Measurements from ENCODE around the gene DCLK2. TPM values are rescaled to one million over a fixed set of nuclear protein-coding genes. Genes with fewer than 3 reads are reported as not detected.

Gene DCLK2
- total and polyA plus RNA-seq, 9 donors, result 4.4 to 9.8 (median 7.2) TPM

DNA sequence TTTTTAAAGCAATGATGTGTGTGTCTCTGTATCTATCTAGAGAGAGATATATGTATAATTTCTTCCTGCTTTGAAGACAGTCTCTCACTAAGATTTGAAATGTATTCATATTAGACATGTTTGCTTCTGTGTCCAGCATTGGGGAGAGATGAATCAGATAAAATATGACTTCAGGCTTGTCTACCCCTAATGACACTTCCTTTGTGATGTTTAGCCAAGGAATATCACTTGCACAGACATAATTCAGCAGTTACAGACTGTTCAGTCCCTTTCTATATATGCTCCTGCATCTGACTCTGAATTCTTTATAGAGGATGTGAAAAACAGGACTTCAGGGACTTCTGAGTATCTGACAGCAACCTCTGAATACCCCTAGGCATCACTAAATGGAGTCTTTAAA, 158.4 kb downstream of the DCLK2 start:
- H3K27me3 ChIP-seq, result no peaks in the 10 kb centered on the region
- H3K27ac ChIP-seq, result no peak overlapping the region
- DNase-seq, result no peak
- no peaks in the 10 kb centered on the region for H3K9me3 ChIP-seq
- H3K4me3 ChIP-seq, result no peak overlapping the region
- H3K4me1 ChIP-seq (ENCODE audit: insufficient read depth), result no peaks in the 10 kb centered on the region
- H3K36me3 ChIP-seq, result no peaks in the 10 kb centered on the region
- intact Hi-C loops (cut with DNase I), result no loop called here
- TF ChIP-seq, protein P1, sequence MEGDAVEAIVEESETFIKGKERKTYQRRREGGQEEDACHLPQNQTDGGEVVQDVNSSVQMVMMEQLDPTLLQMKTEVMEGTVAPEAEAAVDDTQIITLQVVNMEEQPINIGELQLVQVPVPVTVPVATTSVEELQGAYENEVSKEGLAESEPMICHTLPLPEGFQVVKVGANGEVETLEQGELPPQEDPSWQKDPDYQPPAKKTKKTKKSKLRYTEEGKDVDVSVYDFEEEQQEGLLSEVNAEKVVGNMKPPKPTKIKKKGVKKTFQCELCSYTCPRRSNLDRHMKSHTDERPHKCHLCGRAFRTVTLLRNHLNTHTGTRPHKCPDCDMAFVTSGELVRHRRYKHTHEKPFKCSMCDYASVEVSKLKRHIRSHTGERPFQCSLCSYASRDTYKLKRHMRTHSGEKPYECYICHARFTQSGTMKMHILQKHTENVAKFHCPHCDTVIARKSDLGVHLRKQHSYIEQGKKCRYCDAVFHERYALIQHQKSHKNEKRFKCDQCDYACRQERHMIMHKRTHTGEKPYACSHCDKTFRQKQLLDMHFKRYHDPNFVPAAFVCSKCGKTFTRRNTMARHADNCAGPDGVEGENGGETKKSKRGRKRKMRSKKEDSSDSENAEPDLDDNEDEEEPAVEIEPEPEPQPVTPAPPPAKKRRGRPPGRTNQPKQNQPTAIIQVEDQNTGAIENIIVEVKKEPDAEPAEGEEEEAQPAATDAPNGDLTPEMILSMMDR (IDR thresholded peaks at IDR 0.05), result no peak
- no peak for TF ChIP-seq POLR2A (IDR thresholded peaks at IDR 0.05)
- no peak for TF ChIP-seq EP300 (IDR thresholded peaks at IDR 0.05)

- 16 to 18% (median 16%) methylated on average over 6 of the region's 6 CpGs for WGBS, 3 donors
- H3K27me3 ChIP-seq, result no peaks in the 10 kb centered on the region
- no peak overlapping the region for H3K27ac ChIP-seq
- H3K36me3 ChIP-seq, result no peaks in the 10 kb centered on the region
- H3K4me1 ChIP-seq (ENCODE audit: insufficient read depth), result no peaks in the 10 kb centered on the region
- no peak for DNase-seq
- no peak overlapping the region for H3K4me3 ChIP-seq
- TF ChIP-seq POLR2A (IDR thresholded peaks at IDR 0.05) (no peak), EP300 (IDR thresholded peaks at IDR 0.05) (no peak)
- TF ChIP-seq, protein P1 (IDR thresholded peaks at IDR 0.05), result no peak
- intact Hi-C loops (cut with DNase I), result no loop called here
- no peaks in the 10 kb centered on the region for H3K9me3 ChIP-seq
Measured at GRCh38 chr4:150237110-150237872, 159.0 kb downstream of the DCLK2 start.

GRCh38 chr4:150238591-150238990, 160.3 kb downstream of the DCLK2 start:
- no peaks in the 10 kb centered on the region for H3K27me3 ChIP-seq
- WGBS, 3 donors, result 96 to 100% (median 96%) methylated on average over 1 of the region's 1 CpG
- H3K36me3 ChIP-seq, result no peaks in the 10 kb centered on the region
- intact Hi-C loops (cut with DNase I), result no loop called here
- H3K4me3 ChIP-seq, result no peak overlapping the region
- H3K4me1 ChIP-seq (ENCODE audit: insufficient read depth), result no peaks in the 10 kb centered on the region
- no peaks in the 10 kb centered on the region for H3K9me3 ChIP-seq
- DNase-seq, result no peak
- no peak for TF ChIP-seq EP300 (IDR thresholded peaks at IDR 0.05)
- TF ChIP-seq, protein P1 (IDR thresholded peaks at IDR 0.05), result no peak
- TF ChIP-seq POLR2A (IDR thresholded peaks at IDR 0.05), result no peak
- H3K27ac ChIP-seq, result no peak overlapping the region

GRCh38 chr4:150240011-150240410, 161.8 kb downstream of the DCLK2 start:
- no peaks in the 10 kb centered on the region for H3K27me3 ChIP-seq
- intact Hi-C loops (cut with DNase I), result loop anchor here in 3 of 4 donors (5.0 to 10.0 kb wide), 2 partner anchors 228 to 235 kb away; no protein-coding TSS in a partner anchor
- no peaks in the 10 kb centered on the region for H3K9me3 ChIP-seq
- no peak for DNase-seq
- no peak overlapping the region for H3K27ac ChIP-seq
- H3K4me3 ChIP-seq, result no peak overlapping the region
- H3K4me1 ChIP-seq (ENCODE audit: insufficient read depth), result no peaks in the 10 kb centered on the region
- TF ChIP-seq EP300 (IDR thresholded peaks at IDR 0.05) (no peak), POLR2A (IDR thresholded peaks at IDR 0.05) (no peak)
- TF ChIP-seq, protein P1 (IDR thresholded peaks at IDR 0.05), result no peak
- no peaks in the 10 kb centered on the region for H3K36me3 ChIP-seq

Data from ovary (tissue), 9 donors.